Liver (tissue), 3 donors: ENCODE measurements around the gene C19orf44.

Experiments
- ATF3 ChIP-seq: IDR thresholded peaks from 2 replicates; pipeline ENCODE4 v1.6.1; 2016; ENCODE audit warnings: antibody characterized with exemption
- CTCF ChIP-seq: fragments of 150-350 bp; IDR thresholded peaks from 2 replicates; pipeline ENCODE4 v1.5.1; 2017; ENCODE audit warnings: improper control_type of control experiment, low read depth, low read length; ENCODE audit not compliant: missing input control
- EGR1 ChIP-seq, 2 donors: IDR thresholded peaks; 2 replicates each; pipeline ENCODE4 v1.6.1; 2016 to 2018; ENCODE audit warnings: antibody characterized with exemption in 2 of 2, low read depth in 2 of 2
- GABPA ChIP-seq, 2 donors: IDR thresholded peaks in 1 of 2; conservative IDR thresholded peaks in 1 of 2; 2 replicates each; pipeline ENCODE4 v1.6.1; 2016; ENCODE audit warnings: antibody characterized with exemption in 2 of 2, mild to moderate bottlenecking in 1 of 2, moderate library complexity in 1 of 2
- HNF4A ChIP-seq, 2 donors: conservative IDR thresholded peaks; 2 replicates each; pipeline ENCODE4 v1.6.1; 2016; ENCODE audit warnings: antibody characterized with exemption in 2 of 2, mild to moderate bottlenecking in 2 of 2
- HNF4G ChIP-seq: IDR thresholded peaks from 2 replicates; pipeline ENCODE4 v1.6.1; 2016; ENCODE audit warnings: antibody characterized with exemption
- JUND ChIP-seq, 2 donors: IDR thresholded peaks; 2 replicates each; pipeline ENCODE4 v1.6.1; 2016; ENCODE audit warnings: antibody characterized with exemption in 2 of 2
- MAX ChIP-seq: IDR thresholded peaks from 2 replicates; pipeline ENCODE4 v1.6.1; 2016; ENCODE audit warnings: antibody characterized with exemption
- RAD21 ChIP-seq, 2 donors: IDR thresholded peaks; 2 replicates each; pipeline ENCODE4 v1.6.1; 2016; ENCODE audit warnings: antibody characterized with exemption in 2 of 2, mild to moderate bottlenecking in 2 of 2
- REST ChIP-seq: IDR thresholded peaks from 2 replicates; pipeline ENCODE4 v1.6.1; 2016; ENCODE audit warnings: antibody characterized with exemption, mild to moderate bottlenecking
- SP1 ChIP-seq: IDR thresholded peaks from 2 replicates; pipeline ENCODE4 v1.6.1; 2018; ENCODE audit warnings: antibody characterized with exemption, mild to moderate bottlenecking
- TAF1 ChIP-seq: conservative IDR thresholded peaks from 2 replicates; pipeline ENCODE4 v1.6.1; 2016; ENCODE audit warnings: antibody characterized with exemption, mild to moderate bottlenecking
- YY1 ChIP-seq: IDR thresholded peaks from 2 replicates; pipeline ENCODE4 v1.6.1; 2016; ENCODE audit warnings: antibody characterized with exemption, mild to moderate bottlenecking
- ZBTB33 ChIP-seq: IDR thresholded peaks from 2 replicates; pipeline ENCODE4 v1.6.1; 2016; ENCODE audit warnings: antibody characterized with exemption
- donor health status: healthy.
- donor health status: healthy.

- TF ChIP-seq REST (no peak), MAX (no peak), CTCF (no peak), TAF1 (no peak), YY1 (no peak), SP1 (no peak), ZBTB33 (no peak), GABPA (IDR thresholded peaks at IDR 0.05 in 1 of 2, conservative IDR thresholded peaks at IDR 0.05 in 1 of 2) (no peak), HNF4G (no peak), ATF3 (no peak), RAD21 (IDR thresholded peaks at IDR 0.05) (no peak), JUND (IDR thresholded peaks at IDR 0.05) (no peak), HNF4A (conservative IDR thresholded peaks at IDR 0.05) (no peak), EGR1 (IDR thresholded peaks at IDR 0.05; ENCODE audit: low read depth in 2 of 2) (no peak)
These were observed 37.5 kb upstream of the C19orf44 start for GRCh38 chr19:16458391-16459341.
